ENCODE results near the gene FBLN2.

Gene FBLN2

DNA sequence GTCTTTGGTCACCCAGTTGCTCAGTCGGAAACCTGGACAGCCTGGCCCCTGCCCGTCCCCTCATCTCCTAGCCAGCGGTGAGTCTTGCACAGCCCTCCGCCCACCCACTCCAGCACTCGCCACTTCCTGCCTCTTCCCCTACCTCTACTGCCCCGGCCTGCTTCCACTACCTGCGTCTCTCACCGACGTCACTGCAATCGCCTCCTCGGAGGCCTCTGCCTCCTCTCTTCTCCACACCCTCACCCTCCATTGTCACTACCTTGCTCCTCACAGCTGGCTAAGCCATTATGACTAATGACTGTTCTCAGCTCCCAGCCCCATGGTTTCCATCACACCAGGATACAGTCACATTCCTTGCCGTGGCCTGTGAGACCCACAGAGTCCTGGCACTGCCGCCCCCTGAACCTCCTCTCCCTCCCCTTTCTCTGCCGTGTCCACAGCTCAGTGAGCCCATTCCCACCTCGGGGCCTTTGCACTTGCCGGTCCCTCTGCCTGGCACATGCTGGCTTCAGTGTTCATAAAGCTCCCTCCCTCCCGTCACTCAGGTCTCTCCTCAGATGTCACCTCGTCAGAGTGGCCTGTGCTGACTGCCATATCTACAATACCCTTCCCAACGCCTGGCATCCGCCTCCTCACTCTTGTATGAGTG, 104.8 kb downstream of the FBLN2 start:
- no peak for DNase-seq

GRCh38 chr3:13654330-13655060, 105.6 kb downstream of the FBLN2 start:
- DNase-seq, result no peak

GRCh38 chr3:13655061-13655913, 106.4 kb downstream of the FBLN2 start:
- DNase-seq, result peak; percentile 51

DNA sequence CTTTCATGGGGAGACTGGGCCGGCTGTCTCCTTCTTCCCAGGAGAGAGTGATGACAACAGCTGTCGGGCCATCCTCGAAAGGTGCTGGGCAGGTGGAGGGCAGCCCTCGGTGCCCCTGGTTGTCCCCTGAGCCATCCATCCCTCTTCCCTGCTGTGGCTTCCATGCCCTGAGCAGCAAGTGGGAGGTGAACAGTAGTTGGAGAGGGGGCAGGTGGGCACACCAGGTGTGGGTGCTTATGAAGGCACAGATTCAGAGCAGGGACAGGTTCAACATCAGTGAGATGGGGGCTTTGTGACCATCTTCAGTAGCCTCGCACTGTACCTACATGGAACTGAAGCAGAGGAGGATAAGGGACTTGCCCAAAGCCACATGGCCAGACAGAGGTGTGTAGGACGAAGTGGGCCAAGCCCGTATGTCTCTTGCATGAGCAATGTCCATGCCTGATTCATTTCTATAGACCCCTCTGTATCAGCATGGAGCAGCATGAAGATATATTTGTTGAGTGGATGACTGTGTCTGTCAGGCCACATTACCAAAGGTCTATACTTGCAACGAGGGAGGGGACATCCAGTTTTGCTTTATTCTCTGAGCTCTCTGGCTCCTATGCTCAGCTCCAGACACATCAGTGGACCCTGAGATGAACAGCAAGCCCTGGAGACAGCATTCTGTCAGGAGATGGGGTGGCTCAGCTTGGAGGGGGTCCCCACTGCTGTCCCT, 107.8 kb downstream of the FBLN2 start:
- DNase-seq, result no peak

DNA sequence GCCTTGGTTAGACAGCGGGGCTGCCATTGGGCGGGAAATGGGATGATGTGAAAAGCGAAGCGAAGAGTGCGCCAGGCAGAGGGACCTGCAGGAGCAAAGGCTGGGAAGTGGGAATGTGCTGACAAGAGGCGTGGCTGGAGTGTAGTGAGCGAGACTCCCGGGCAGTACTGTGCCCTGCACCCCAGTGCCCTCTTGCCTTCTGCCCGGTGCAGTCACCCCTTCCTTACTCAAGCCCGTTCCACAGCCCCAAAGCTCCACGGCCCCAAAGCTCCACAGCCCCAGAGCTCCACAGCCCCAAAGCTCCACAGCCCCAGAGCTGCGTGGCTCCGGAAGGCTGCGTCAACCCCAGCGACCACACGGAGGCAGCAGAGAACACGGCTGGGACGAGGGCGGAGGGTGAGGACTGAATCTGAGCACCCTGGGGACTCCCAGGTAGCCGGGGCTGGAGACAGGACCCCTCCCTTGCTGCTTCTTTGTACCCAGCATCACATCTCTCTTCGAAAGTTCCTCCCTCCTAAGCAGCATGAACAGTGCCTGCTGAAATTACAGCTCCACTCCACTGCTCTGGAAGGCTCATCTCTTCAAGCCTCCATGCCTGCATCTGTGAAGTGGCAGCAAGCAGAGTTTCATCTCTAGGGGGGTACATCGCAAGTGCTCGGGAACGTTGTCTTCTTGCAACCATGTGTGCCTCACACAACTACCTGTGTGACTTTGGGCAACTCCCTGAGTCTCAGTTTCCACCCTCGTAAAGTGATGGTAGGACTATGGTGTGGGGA, 108.9 kb downstream of the FBLN2 start:
- peak; percentile 75 for DNase-seq

DNA sequence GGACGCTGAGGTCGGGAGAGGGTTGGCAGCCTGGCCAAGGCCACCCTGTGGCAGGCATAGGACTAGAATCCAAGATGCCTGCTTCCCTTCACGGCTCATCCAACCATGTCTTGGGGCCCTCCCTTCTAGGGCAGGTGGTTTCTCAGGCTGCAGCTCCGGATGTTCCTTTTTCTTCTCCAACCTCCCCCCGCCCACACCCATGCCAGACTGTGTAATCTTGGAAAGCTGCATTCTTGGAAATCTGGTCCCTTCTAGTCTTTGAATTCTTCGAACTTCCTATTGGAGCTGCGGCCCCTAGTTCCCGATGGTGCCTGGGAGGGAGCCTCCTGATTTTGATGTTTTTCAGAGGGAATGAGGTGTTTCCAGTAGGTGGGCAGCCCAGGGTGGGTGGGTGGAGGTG, 109.8 kb downstream of the FBLN2 start:
- no peak for DNase-seq

GRCh38 chr3:13659221-13659969, 110.5 kb downstream of the FBLN2 start:
- no peak for DNase-seq

DNA sequence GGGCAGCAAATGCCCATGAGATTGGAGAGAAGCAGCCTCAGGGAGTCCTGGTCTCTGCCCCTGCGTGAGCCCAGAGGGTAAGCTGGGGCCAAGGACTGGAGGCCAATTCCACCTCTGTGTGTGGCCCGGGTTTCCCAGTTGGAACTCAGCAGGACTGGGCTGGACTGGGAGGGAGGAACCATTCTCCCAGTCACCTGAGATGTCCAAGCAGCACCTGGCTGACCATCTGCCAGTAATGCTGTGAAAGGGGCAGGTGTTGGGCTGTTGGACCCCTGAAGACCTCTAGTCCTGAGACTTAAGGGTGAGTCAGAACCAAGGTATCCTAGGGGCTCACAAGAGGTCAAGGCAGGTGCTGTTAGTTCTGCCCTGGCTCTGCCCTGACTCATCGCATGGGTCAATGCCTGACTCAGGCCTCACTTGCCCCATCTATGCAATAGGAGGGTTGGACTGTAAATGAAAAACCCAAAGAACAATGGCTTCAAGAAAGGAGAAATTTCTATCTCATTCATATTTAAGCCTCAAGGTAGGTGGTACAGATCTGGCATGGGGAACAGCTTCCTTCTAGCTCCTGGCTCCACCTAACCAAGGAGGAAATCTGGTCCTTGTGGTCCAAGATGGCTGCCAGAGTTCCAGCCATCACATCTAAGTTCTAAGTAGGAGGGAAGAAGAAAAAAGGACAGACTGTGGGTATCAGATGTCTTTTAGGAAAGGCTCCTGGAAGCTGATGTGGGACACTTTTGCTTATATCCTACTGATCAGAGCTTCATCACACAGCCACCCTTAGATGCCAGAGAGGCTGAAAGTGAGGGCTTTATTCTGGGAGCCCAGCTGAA, 111.3 kb downstream of the FBLN2 start:
- no peak for DNase-seq

DNA sequence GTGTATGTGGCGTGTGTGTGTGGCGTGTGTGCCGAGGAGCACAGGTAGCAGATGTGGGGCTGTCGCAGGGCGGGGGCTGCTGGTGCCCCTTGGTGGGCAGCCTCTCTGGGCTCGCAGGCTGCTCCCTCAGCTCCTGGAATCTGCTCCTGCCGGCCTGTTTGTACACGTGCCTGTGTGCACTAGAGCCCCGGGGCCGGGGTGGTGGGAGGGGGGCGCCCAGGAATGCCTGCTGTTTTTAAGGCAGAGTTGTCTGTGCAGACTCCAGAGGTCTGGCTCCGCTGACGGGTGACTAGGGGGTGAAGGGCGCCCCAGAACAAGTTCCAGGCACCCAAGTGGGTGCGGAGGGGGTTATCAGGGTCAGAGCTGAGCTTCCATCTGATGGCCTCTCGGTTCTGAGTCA, 112.2 kb downstream of the FBLN2 start:
- no peak for DNase-seq

- no peak for DNase-seq
These were observed 113.4 kb downstream of the FBLN2 start for GRCh38 chr3:13662238-13662847.

GRCh38 chr3:13663781-13664535, 115.0 kb downstream of the FBLN2 start:
- no peak for DNase-seq

DNA sequence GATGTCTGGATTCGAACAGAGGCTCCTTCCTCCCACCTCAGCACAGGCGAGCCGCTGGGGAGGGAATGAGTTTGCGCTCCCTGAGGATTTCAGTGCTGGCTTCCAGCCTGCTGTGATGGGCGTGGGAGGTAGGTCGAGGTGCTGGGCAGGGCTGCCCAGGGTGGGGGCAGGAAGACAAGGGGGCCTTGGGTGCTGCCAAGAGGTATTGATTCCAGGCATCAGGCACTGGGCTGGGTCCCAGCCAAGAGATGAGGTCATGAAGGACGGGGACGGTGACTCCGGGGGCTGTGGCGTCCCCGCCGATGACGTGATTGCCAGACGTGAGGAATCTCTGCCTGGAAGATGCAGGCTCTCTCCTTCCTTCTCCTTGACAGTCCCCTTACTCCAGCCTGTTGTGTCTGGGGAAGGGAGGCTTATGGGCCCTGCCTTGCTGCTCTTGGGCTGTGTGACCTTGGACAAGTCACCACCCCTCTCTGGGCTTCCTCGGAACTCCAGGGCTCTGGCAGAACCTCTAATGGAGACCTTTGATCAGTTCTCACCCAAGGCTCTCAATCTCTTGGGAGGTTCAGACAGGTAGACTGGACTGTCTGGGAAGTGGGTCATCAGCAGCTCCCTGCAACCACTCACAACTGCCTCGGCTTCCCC, 116.8 kb downstream of the FBLN2 start:
- no peak for DNase-seq

- no peak for DNase-seq
These were observed 117.3 kb downstream of the FBLN2 start for GRCh38 chr3:13666227-13666619.

DNA sequence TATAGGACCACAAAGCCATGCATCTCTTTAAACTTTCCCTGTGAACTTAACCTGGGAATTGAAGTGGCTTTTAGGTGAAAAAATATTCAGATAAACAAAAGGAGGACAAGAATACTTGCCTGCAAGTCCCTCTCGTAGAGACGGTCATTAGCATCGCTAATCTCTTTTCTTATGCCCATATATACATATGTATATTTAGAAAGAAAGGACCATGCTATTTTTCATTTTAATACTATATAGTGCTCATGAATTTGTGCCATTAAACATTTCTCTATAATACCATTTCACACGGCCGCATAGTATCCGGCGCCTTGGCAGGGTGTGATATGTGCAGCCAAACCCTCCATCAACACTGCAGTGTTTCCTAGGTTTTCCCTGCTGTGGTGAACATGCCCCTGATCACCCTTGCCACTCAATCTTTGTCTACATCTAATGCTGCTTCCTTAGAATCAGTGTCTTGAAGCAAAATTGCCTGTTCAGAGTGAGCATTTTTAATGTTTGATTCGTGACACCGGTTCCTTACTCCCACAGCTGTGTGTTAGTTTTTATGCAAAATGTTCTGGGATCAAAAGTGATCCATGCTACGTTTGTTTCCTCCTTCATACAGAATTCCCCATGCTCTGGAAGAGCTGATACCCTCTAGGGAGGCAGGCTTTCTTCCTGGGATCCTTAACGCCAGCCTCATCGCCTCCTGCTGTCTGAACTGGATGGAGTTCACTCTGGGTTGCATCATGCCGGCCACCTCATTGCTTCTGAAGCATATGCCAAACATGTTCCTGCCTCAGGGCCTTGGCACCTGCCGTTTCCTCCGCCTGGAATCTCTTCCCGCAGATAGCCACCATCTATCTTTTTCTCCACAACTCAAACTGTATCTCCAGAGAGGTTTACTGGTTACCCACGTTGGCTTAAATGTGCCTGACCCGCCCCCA, 118.1 kb downstream of the FBLN2 start:
- DNase-seq, result no peak

GRCh38 chr3:13668136-13668535, 119.2 kb downstream of the FBLN2 start:
- no peak for DNase-seq

GRCh38 chr3:13669457-13669856, 120.5 kb downstream of the FBLN2 start:
- no peak for DNase-seq

DNA sequence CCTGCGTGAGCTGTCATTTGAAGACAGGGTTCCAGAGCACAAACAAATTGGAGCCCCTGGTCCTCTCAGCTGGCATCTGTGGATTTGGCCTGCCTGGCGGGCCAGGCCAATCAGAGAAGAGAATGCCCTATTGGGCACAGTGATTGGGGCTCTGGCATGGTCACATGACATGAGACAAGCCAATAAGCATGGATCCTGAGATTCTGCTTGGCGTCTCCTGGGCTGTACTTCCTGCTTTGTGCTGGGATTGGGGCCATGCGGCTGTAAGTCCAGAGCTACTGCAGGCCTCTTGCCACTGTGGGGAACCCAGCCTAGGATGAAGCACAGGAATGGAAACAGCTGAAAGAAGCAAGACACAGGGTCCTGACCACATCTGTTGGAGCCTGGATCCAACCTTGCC, 121.4 kb downstream of the FBLN2 start:
- no peak for DNase-seq

Data from activated T-cell treated with anti-CD3 and anti-CD28 coated beads, Interleukin-2, amount 50 U/mL, for 1 hour (primary cell).